ENCODE data around the gene PAFAH2. TPM values are rescaled to one million over a fixed set of nuclear protein-coding genes. Genes with fewer than 3 reads are reported as not detected.

The PAFAH2 gene
- total and polyA plus RNA-seq, 2 of the 8 experiments (the other 6 are each of a cell fraction or from before 2014, with no cell fraction given): 7.7 to 9.3 TPM

DNA sequence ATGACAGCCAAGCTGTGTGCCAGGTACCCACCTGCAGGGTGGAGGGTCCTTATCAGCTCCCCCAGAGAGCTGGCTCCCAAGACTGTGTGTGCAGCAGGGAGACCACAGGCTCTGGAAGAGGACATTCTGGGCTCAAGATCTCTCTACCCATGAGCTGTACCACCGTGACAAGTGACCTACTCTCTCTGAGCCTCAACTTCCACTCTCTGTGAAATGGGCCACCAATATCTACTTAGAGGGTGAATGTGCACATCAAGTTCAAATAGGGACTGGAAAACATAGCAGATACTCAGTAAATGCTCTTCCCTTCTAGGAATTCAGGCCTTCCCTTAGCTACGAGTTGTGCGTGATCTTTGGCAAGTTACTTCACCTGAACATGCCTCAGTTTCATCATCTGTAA lies 46.6 kb upstream of the PAFAH2 start:
- H2BK120ac ChIP-seq (replicated peaks; ENCODE audit: low read depth, low read length): no peak overlapping the region
- H2BK20ac ChIP-seq (ENCODE audit: low read length): no peak overlapping the region
- H2AFZ ChIP-seq (ENCODE audit: low read length): no peak overlapping the region
- no peaks in the 10 kb centered on the region for H3K79me1 ChIP-seq (ENCODE audit: low read depth, low read length)
- no peak overlapping the region for H4K8ac ChIP-seq (ENCODE audit: extremely low read depth, insufficient read depth, low read length)
- no peak overlapping the region for H3K56ac ChIP-seq (replicated peaks; ENCODE audit: insufficient read length, low read depth, low read length)
- POLR2A ChIA-PET (ENCODE audit: partially characterized antibody): interaction anchor here (0.6 to 3.1 kb wide), 5 partner anchors 8 to 202 kb away, joined by 3 to 11 read pairs (median 4); partner anchors contain the start of gene EXTL1
- H3K18ac ChIP-seq (ENCODE audit: extremely low read depth, low read length): no peak overlapping the region
- 77% methylated on average over 3 of the region's 3 CpGs; no CpG with 5 or more reads in 1 of the 2 experiments for WGBS, 2 experiments (ENCODE audit: extremely low coverage in 1 of 2, insufficient coverage in 1 of 2, insufficient read length in 1 of 2, insufficient replicate concordance in 2 of 2, low coverage in 1 of 2, low lambda C conversion rate in 2 of 2, missing lambda C conversion rate in 1 of 2)
- H3K4me1 ChIP-seq (replicated peaks in 1 of 4; ENCODE audit: control insufficient read depth in 3 of 4, insufficient read depth in 4 of 4, low read length in 3 of 4): peaks cover 0 to 8% (median 5%) of the 10 kb centered on the region in 4 experiments; a peak in 3 of 7 replicates
- H2AK5ac ChIP-seq (ENCODE audit: low read depth, low read length): no peak overlapping the region
- no peak overlapping the region for H2BK12ac ChIP-seq (ENCODE audit: low read depth, low read length)
- H3K27me3 ChIP-seq (replicated peaks in 1 of 4; ENCODE audit: control insufficient read depth in 3 of 4, extremely low read depth in 1 of 4, insufficient read depth in 3 of 4, low read length in 3 of 4): peaks cover 31 to 74% (median 60%) of the 10 kb centered on the region in 4 experiments
- no peak for FAIRE-seq
- no peak overlapping the region for H3K9ac ChIP-seq (replicated peaks in 1 of 4; ENCODE audit: extremely low read depth in 1 of 4, low read depth in 3 of 4, low read length in 3 of 4)
- H3K9me3 ChIP-seq (ENCODE audit: insufficient read depth in 2 of 2, low read depth in 1 of 2, low read length in 1 of 2): no peaks in the 10 kb centered on the region
- H4K20me1 ChIP-seq (replicated peaks in 1 of 2; ENCODE audit: control insufficient read depth in 1 of 2, insufficient read depth in 2 of 2, low read length in 2 of 2): peaks cover 2% of the 10 kb centered on the region in 2 experiments
- no peak for DNase-seq (ENCODE audit: low read depth in 1 of 2, low spot score in 2 of 2)
- H2BK5ac ChIP-seq (ENCODE audit: low read depth, low read length): no peak overlapping the region
- H3K79me2 ChIP-seq (ENCODE audit: control insufficient read depth in 1 of 2, insufficient read depth in 2 of 2, low read length in 2 of 2): no peaks in the 10 kb centered on the region
- H3K14ac ChIP-seq (ENCODE audit: insufficient read length): no peak overlapping the region
- no peak overlapping the region for H3K4ac ChIP-seq (replicated peaks; ENCODE audit: insufficient read length, low read depth, low read length)
- H3K36me3 ChIP-seq (ENCODE audit: control insufficient read depth in 2 of 4, insufficient read depth in 4 of 4, low read length in 3 of 4): no peaks in the 10 kb centered on the region; a peak in 1 of 8 replicates
- no peak overlapping the region for H2BK15ac ChIP-seq (ENCODE audit: low read length)
- CTCF ChIA-PET (ENCODE audit: partially characterized antibody): interaction anchor here (0.9 to 5.6 kb wide), 9 partner anchors 9 to 99 kb away, joined by 3 to 44 read pairs (median 5); no protein-coding TSS in a partner anchor
- no peak overlapping the region for H3K4me3 ChIP-seq (ENCODE audit: extremely low read depth in 1 of 4, insufficient read depth in 2 of 4, low read depth in 3 of 4, low read length in 4 of 4)
- no peak overlapping the region for H4K5ac ChIP-seq (ENCODE audit: insufficient read length, low read depth, low read length)
- H4K91ac ChIP-seq (replicated peaks; ENCODE audit: insufficient read length, low read length): no peak overlapping the region
- H3K23me2 ChIP-seq (ENCODE audit: low read depth, low read length): peaks cover 10% of the 10 kb centered on the region; the same call in 1 of the 2 replicates
- no peak overlapping the region for H3K27ac ChIP-seq (ENCODE audit: low read depth, low read length)
- no peak overlapping the region for H3K4me2 ChIP-seq (ENCODE audit: insufficient read depth in 1 of 2, low read depth in 2 of 2, low read length in 2 of 2)
- no peak overlapping the region for H3K23ac ChIP-seq (ENCODE audit: insufficient read length)

Measured in H1 (cell line).